Stimulated activated naive CD8-positive, alpha-beta T cell treated with anti-CD3 and anti-CD28 coated beads, Interleukin-15, Interleukin-2, amounts not matched to agents 100 ng/mL and 50 ng/mL, for 24 hours (primary cell): ENCODE results near the gene HMCN2.
"Not testable (repeated sequence)": the region's sequence is repeated elsewhere in the genome, so short reads cannot be mapped to it uniquely, and the experiment has no call there.

Source experiments
- H3K27ac Mint-ChIP-seq: one replicate; pipeline ENCODE4 v1.8.0; 2021; ENCODE audit warnings: mild to moderate bottlenecking, mixed read lengths
- H3K27me3 Mint-ChIP-seq: one replicate; pipeline ENCODE4 v1.8.0; 2021; ENCODE audit warnings: mixed read lengths
- H3K36me3 Mint-ChIP-seq: one replicate; pipeline ENCODE4 v1.8.0; 2021; ENCODE audit warnings: low read depth, mixed read lengths
- H3K4me1 Mint-ChIP-seq: one replicate; pipeline ENCODE4 v1.8.0; 2021; ENCODE audit warnings: low read depth, mixed read lengths
- H3K4me3 Mint-ChIP-seq: one replicate; pipeline ENCODE4 v1.8.0; 2021; ENCODE audit warnings: mild to moderate bottlenecking, mixed read lengths
- H3K9me3 Mint-ChIP-seq: one replicate; pipeline ENCODE4 v1.8.0; 2021; ENCODE audit warnings: mixed read lengths

Gene HMCN2

DNA sequence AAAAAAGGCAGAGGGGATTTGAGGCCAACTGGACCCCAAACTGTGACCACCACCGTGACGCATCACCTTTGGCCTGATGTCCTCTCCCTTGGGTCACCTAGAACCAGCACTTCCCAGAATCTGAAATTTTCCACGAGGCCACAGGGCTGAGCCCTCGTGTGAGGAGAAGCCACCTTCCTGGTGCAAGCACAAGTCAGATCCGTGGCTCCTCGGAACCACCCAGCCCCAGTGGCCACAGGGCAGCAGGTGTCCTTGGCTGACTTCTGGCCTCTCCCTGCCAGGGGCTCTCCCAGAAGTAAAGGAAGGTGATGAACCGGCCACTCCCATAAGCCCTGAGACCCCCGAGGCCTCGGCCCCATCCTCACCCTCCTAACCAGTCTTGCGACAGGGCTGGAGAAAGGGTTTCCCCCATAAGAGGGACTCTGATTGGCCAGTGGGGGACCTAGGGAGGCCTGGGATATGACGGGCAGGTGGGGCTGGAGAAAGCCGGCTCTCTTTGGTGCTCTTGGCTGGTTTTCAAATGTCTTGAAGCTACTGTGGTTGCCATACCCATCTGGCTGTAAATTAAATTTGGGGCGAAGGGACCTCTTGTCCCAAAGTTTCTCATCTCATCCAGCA lies 20.9 kb upstream of the HMCN2 start:
- Mint-ChIP-seq H3K4me1 (peaks cover 21% of the 10 kb centered on the region), H3K27me3 (peaks cover 7% of the 10 kb centered on the region), H3K36me3 (no peaks in the 10 kb centered on the region), H3K4me3 (no peak overlapping the region), H3K27ac (no peak overlapping the region), H3K9me3 (no peaks in the 10 kb centered on the region)

DNA sequence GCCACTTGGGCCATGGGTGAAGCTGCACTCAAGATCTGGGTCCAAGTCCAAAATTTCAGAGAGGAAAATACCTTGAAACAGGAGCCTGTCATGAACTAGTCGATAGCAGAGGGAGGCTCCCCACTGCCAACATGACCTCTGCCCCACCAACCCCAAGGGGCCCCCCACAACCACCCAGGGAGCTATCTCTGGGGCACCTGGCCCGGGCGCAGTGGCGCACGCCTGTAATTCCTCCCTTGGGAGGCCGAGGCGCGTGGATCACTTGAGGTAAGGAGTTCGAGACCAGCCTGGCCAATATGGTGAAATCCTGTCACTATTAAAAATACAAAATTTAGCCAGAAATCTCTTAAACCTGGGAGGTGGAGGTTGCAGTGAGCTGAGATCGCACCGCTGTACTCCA lies 20.1 kb upstream of the HMCN2 start:
- no peaks in the 10 kb centered on the region for H3K9me3 Mint-ChIP-seq
- no peaks in the 10 kb centered on the region for H3K36me3 Mint-ChIP-seq
- no peak overlapping the region for H3K27ac Mint-ChIP-seq
- no peak overlapping the region for H3K4me3 Mint-ChIP-seq
- peaks cover 13% of the 10 kb centered on the region for H3K4me1 Mint-ChIP-seq
- peaks cover 10% of the 10 kb centered on the region for H3K27me3 Mint-ChIP-seq

DNA sequence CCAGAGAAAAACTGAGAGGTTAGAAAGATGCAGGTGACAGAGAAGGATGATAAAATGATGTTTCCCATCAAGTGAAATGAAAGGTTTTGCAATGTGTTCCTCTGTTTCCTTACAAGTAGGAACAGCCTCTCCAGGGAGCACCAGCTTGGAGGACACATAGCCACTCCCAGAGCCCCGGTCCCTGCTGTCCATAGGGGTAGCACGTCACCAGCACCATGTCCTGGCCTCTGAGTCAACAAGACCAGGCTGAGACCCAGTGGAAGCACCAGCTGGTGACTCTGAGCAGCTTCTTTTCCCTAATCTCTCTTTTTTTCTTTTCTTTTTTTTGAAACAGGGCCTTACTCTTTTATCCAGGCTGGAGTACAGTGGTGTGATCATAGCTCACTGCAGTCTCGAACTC lies 19.4 kb upstream of the HMCN2 start:
- Mint-ChIP-seq H3K4me1 (peaks cover 7% of the 10 kb centered on the region), H3K4me3 (no peak overlapping the region), H3K36me3 (no peaks in the 10 kb centered on the region), H3K9me3 (no peaks in the 10 kb centered on the region), H3K27ac (no peak overlapping the region), H3K27me3 (peaks cover 16% of the 10 kb centered on the region)

DNA sequence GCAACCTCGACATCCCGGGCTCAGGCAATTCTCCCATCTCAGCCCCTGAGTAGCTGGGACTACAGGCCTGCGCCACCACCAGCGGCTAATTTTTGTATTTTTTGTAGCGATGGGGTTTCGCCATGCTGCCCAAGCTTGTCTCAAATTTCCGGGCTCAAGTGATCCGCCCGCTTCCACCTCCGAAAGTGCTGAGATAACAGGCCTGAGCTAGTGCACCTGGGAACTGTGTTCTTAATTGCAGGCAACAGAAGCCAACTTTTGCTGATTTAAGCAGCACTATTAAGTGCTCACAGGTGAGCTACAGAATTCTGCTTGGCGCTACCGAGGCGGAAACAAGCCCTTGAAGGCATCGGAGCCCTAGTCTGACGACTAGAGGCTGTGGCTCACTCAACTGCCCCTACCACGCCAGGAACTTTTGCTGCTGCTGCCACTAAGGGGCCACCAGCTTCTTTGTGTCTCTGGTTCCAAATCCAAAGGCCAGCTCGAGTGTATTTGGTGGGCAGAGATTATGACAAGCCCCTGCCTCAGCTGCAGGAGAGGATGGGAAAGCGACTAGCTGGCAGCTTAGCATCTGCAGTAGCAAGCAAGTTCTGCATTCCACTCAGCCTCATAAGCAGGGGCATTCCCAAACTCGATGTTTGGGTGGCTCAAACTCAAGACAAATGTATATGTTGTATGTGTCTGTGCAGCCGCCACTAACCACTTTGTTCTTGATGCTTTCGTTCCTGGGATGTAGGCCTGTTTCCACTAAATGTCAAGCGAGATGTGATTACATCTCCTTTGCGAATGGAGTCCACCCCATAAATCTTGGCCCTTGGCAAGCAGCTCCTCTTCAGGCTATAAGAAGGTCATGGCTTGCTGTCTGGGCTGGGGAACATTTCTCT lies 10.6 kb upstream of the HMCN2 start:
- H3K36me3 Mint-ChIP-seq: no peaks in the 10 kb centered on the region
- no peaks in the 10 kb centered on the region for H3K9me3 Mint-ChIP-seq
- no peaks in the 10 kb centered on the region for H3K4me1 Mint-ChIP-seq
- no peak overlapping the region for H3K4me3 Mint-ChIP-seq
- peaks cover 37% of the 10 kb centered on the region for H3K27me3 Mint-ChIP-seq
- no peak overlapping the region for H3K27ac Mint-ChIP-seq

DNA sequence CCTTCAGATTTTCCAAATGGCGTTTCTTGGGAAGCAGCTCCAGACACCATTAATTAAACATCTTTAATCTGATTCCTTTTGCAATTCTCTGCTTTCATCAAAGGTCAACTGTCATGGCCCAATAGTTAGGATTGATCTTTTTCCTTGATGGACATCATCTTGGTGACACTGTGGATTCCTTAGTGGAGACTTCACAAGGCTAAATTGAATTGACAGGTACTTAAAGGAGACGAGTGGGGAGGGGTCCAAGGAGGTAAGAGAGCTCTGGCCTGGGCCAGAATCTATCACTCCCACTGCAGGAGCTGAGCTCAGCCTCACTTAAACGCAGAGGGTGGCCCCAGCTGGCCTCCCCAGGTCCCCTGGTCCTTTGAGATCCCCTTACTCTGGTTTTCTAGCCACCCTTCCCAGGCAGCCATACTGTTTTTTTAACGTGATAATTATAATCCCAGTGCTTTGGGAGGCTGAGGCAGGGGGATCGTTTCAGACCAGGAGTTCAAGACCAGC lies 9.9 kb upstream of the HMCN2 start:
- Mint-ChIP-seq H3K27me3 (peaks cover 36% of the 10 kb centered on the region), H3K4me1 (no peaks in the 10 kb centered on the region), H3K27ac (no peak overlapping the region), H3K9me3 (no peaks in the 10 kb centered on the region), H3K4me3 (no peak overlapping the region), H3K36me3 (no peaks in the 10 kb centered on the region)

DNA sequence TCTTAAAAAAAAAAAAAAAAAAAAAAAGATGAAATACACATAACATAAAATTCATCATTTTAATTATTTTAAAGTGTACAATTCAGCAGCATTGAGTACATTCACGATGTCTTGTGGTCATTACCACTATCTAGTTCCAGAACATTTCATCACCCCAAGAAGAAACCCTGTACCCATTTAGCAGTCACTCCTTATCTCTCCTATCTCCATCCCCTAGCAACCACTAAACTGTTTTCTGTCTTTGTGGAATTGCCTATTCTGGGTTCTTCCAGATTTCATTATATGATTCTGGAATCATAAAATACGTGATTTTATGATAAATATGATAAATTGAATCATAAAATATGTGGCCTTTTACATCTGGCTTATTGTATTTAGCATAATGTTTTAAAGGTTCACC lies 8.9 kb upstream of the HMCN2 start:
- H3K4me3 Mint-ChIP-seq: no peak overlapping the region
- H3K4me1 Mint-ChIP-seq: no peaks in the 10 kb centered on the region
- H3K27ac Mint-ChIP-seq: no peak overlapping the region
- H3K9me3 Mint-ChIP-seq: no peaks in the 10 kb centered on the region
- H3K36me3 Mint-ChIP-seq: no peaks in the 10 kb centered on the region
- peaks cover 35% of the 10 kb centered on the region for H3K27me3 Mint-ChIP-seq

DNA sequence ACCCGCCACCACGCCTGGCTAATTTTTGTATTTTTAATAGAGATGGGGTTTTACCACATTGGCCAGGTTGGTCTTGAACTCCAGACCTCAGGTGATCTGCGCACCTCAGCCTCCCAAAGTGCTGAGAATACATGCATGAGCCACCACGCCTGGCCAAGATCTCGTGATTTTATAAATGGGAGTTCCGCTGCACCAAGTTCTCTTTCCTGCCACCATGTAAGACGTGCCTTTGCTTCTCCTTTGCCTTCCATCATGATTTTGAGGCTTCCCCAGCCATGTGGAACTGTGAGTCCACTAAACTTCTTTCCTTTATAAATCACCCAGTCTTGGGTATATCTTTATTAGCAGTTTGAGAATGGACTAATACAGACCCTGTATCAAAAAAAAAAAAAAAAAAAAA lies 7.4 kb upstream of the HMCN2 start:
- not testable (repeated sequence) for H3K27ac Mint-ChIP-seq, H3K9me3 Mint-ChIP-seq, H3K4me1 Mint-ChIP-seq, H3K36me3 Mint-ChIP-seq, H3K4me3 Mint-ChIP-seq
- H3K27me3 Mint-ChIP-seq: peaks cover 42% of the 10 kb centered on the region

DNA sequence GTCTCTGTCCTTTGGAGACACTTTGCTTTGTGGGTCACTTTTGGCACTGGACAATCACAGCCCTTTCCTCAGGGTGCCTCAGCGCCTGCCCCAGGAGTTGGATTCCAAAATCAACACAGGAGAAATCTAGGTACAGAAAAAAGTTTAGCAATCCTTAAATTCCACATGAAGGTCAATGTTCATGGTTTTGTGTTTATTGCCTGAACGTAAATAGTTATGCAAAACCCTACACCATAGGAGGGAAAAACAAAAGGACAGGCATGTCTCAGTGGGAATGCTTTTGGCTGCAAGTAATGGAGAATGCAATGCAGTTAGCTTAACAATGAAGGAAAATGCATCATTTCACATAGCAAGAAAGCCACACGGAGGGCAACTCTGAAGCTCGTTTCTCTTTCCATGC lies 6.5 kb upstream of the HMCN2 start:
- Mint-ChIP-seq H3K9me3 (no peaks in the 10 kb centered on the region), H3K4me1 (no peaks in the 10 kb centered on the region), H3K27ac (no peak overlapping the region)

DNA sequence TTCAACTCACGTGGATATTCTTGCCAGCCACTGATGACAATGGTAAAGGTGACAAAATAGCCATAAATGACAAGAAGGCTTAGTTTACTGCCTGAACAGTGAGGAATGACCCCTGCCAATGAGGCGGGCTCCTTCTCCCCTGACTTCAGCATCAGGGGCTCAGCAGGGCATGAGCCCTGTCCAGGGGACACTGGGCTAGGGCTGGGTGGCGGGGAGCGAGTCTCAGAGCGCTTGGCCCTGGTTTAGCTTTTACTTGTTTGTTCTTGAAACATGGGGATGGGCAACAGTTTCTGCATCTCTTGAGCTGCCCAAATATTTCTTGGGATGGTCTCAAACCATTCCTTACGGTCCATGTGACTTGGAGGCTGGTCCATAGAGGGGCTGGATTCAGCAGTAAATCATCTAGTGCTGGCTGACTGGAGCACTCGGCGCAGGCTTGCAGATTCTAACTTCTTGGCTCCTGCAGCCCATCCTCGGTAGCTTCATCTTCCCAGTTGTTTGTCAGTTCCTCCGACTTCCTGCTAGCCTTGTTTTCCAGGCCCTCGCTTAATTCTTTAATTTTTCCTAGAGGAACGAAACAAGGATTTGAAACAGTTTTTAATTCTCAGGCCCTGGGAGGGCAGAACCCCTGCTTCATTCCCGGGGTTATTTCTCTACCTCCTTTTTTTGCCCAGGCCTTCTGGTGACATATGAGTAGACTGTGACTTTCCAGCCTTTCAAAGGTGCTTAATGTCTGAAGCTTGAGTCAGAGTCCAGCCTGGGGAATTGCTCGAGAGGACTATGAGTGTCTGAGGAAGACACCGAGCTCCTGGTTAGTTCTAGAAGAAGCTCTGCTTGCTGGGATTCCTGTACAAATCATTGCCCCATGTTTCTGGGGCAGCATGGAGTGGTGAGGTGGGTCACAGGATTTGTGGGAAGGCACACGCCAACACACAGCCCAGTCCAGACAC lies 4.5 kb upstream of the HMCN2 start:
- Mint-ChIP-seq H3K36me3 (no peaks in the 10 kb centered on the region), H3K27me3 (peaks cover 61% of the 10 kb centered on the region), H3K4me3 (no peak overlapping the region), H3K9me3 (no peaks in the 10 kb centered on the region), H3K4me1 (peaks cover 3% of the 10 kb centered on the region), H3K27ac (no peak overlapping the region)

More for the DNA sequence above, 6.5 kb upstream of the HMCN2 start:
- Mint-ChIP-seq H3K4me3 (no peak overlapping the region), H3K27me3 (peaks cover 48% of the 10 kb centered on the region), H3K36me3 (no peaks in the 10 kb centered on the region)

DNA sequence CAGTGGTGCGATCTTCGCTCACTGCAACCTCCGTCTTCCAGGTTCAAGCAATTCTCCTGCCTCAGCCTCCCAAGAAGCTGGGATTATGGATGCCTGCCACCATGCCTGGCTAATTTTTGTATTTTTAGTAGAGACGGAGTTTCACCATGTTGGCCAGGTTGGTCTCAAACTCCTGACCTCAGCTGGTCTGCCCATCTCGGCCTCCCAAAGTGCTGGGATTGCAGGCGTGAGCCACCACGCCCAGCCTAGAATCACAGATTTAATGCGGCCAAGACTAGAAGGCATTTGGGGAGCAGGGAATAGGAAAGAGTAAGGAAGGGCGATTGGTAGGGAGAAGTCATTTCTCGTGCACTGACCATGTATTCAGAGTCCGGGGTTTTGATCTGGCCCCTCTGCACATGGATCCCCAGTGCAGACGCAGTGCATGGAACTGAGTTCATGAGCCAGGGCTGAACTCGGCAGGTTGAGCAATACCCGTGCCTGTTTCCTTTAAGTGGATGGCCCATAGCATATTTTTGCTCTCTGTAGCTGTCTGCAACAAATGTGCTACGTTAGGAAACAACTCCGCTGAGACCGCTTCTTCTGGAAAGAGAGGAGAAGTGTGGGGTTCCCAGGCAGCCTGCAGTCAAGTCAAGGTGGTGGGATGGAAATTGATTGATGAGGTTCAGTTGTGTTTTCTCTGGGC lies 3.4 kb upstream of the HMCN2 start:
- Mint-ChIP-seq H3K4me1 (peaks cover 3% of the 10 kb centered on the region), H3K27ac (no peak overlapping the region), H3K4me3 (no peak overlapping the region), H3K36me3 (no peaks in the 10 kb centered on the region), H3K27me3 (peaks cover 71% of the 10 kb centered on the region), H3K9me3 (no peaks in the 10 kb centered on the region)

DNA sequence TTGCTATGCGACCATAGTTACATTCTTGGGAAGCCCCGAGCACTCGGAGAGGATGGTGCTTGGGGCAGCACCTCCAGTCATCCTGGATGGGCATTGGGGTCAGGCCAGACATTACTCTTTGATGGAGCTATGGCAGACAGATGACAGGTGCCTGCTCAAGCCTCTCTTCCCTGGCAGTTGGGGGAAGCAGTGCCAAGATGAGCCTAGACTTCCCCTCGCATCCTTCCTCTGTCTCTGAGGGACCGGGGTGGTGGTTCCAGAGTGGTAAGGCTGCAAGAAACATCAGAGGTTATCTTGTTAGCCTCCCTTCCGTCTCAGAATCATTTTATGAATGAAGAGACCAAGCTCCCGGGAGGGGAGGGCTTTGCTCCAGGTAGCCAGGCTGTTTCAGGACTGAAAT lies 2.8 kb upstream of the HMCN2 start:
- no peak overlapping the region for H3K27ac Mint-ChIP-seq
- H3K4me3 Mint-ChIP-seq: no peak overlapping the region
- peaks cover 71% of the 10 kb centered on the region for H3K27me3 Mint-ChIP-seq
- H3K4me1 Mint-ChIP-seq: peaks cover 3% of the 10 kb centered on the region
- no peaks in the 10 kb centered on the region for H3K36me3 Mint-ChIP-seq
- no peaks in the 10 kb centered on the region for H3K9me3 Mint-ChIP-seq

DNA sequence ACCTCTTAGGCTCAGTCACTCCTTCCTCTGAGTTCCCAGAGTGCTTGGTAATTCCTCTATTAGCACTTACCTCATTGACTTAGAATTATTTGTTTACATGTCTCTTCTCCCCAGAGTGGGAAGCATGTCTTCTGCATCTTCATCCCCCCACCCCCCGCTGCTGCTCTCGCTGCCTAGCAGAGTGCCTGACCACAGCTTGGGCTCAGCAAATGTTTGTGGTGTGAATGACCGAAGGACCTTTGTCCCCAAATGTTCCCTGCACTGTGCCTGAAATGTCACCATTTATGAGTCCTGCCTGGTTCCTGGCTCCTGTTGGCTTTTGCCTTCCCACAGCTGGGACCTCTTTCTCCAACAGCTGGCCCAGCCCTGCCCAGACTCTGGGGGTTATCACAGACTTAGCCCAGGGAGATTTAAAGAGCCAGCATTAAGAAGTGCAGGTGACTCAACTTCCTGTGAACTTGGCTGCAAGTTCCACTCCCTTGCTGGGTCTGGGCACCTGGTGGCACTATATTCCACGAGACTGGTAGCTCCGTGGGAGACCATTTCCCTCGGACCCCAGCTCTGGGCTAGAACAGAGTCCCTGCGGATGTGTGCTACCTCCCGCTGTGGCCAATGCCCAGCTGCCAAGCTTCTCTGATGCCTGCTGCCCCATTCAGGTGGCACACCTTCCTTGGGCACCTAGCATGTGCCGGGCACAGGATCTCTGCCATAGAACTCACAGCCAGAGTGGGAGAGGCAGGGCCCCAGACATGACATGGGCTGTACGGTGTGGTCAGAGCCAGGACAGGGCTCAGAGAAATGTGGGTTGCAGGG lies 1.8 kb upstream of the HMCN2 start:
- Mint-ChIP-seq H3K27ac (no peak overlapping the region), H3K9me3 (no peaks in the 10 kb centered on the region), H3K4me1 (peaks cover 3% of the 10 kb centered on the region), H3K36me3 (no peaks in the 10 kb centered on the region), H3K4me3 (no peak overlapping the region), H3K27me3 (peaks cover 73% of the 10 kb centered on the region)

DNA sequence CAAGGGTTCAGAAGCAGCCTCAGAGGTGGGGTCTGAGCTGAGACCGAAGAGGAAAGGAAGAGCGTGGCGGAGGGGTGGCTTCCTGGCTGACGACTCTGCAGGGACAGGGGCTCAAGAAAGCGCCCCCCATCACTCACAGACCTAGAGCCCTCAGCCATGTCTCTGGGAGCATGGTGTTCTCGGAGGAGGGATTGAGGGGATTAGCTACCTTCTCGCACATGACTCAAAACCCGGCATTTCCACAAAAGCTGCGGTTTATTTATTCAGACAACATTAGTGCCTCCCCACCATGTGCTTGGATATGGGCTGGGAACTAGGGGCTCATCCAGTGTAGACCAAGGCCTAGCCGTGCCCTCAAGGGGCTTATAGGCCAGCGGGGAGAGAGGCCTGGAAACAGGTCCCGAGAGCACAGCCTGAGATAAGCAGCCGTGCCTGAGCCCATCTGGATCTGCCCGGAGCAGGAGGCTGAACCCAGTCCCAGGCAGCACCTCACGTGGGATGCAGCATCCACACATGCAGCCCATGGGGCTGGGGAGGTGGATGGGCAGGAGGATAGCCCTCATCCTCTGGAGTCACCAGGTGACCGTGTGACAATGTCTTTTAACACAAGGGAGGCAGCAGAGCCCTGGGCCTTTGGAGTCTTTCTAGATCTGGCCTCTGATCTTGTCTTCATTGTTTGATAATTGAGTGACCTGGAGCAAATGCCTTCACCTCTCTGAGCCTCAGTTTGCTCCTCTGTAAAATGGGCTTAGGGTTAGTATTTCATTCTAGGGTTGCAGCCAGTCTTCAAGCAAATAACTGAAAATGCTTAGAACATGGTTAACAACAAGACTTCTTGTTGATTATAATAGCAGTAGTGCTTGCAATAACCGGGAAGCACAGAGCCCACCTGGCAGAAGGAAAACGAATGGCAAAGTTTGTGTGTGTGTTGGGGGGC lies 878 bp upstream of the HMCN2 start:
- Mint-ChIP-seq H3K4me1 (peaks cover 3% of the 10 kb centered on the region), H3K27ac (no peak overlapping the region), H3K9me3 (no peaks in the 10 kb centered on the region), H3K4me3 (no peak overlapping the region), H3K27me3 (peaks cover 68% of the 10 kb centered on the region), H3K36me3 (no peaks in the 10 kb centered on the region)
